Neuronal stem cell (in vitro differentiated cells): ENCODE measurements around the gene GPR85.
A peak's percentile ranks its signal among the peaks of the same experiment; 100 is the strongest.

Source experiments
- DNase-seq: peaks from one replicate; pipeline ENCODE4 v3.0.0-alpha.2; 2013; ENCODE audit warnings: low spot score
- H2AFZ ChIP-seq: one replicate; pipeline ENCODE4 v1.6.1; 2013; ENCODE audit warnings: mild to moderate bottlenecking, low read length, inconsistent platforms
- H2AK5ac ChIP-seq: 2 replicates; pipeline ENCODE4 v1.6.1; 2013; ENCODE audit warnings: low read depth, mild to moderate bottlenecking, inconsistent platforms, low read length, moderate library complexity, mixed read lengths
- H2BK120ac ChIP-seq: 2 replicates; pipeline ENCODE4 v1.6.1; 2013; ENCODE audit warnings: low read depth, mild to moderate bottlenecking, inconsistent platforms, low read length, moderate library complexity, mixed read lengths
- H2BK12ac ChIP-seq: one replicate; pipeline ENCODE4 v1.6.1; 2013; ENCODE audit warnings: low read length, inconsistent platforms
- H2BK15ac ChIP-seq: 2 replicates; pipeline ENCODE4 v1.6.1; 2013; ENCODE audit warnings: mild to moderate bottlenecking, low read length, inconsistent platforms, mixed read lengths
- H2BK5ac ChIP-seq: one replicate; pipeline ENCODE4 v1.6.1; 2013; ENCODE audit warnings: inconsistent platforms, mild to moderate bottlenecking, low read length, moderate library complexity
- H3K14ac ChIP-seq: one replicate; pipeline ENCODE4 v1.6.1; 2013; ENCODE audit warnings: low read length, inconsistent platforms
- H3K18ac ChIP-seq: 2 replicates; pipeline ENCODE4 v1.6.1; 2013; ENCODE audit warnings: low read length, inconsistent platforms
- H3K23ac ChIP-seq: 2 replicates; pipeline ENCODE4 v1.6.1; 2013; ENCODE audit warnings: low read depth, mild to moderate bottlenecking, mixed read lengths, low read length, inconsistent platforms; ENCODE audit not compliant: poor library complexity
- H3K27ac ChIP-seq: replicated peaks from 3 replicates; pipeline ENCODE4 v1.5.1; 2013; ENCODE audit warnings: low read length, inconsistent platforms
- H3K27me3 ChIP-seq, 3 experiments: 2 replicates each; pipeline ENCODE4 v1.6.1; 2013; ENCODE audit warnings: low read length in 3 of 3, mild to moderate bottlenecking in 2 of 3, inconsistent platforms in 1 of 3, low read depth in 1 of 3, mixed read lengths in 1 of 3, moderate library complexity in 1 of 3; ENCODE audit not compliant: control insufficient read depth in 3 of 3, insufficient read depth in 3 of 3
- H3K36me3 ChIP-seq, 2 donors: replicated peaks in 1 of 2; 2 replicates each; pipeline ENCODE4 v1.6.1; 2013; ENCODE audit warnings: low read length in 2 of 2; ENCODE audit not compliant: control insufficient read depth in 2 of 2, insufficient read depth in 2 of 2
- H3K4ac ChIP-seq: 2 replicates; pipeline ENCODE4 v1.6.1; 2013; ENCODE audit warnings: inconsistent platforms, mild to moderate bottlenecking, low read length, moderate library complexity
- H3K4me1 ChIP-seq, 2 donors: 1 replicate in 1 of 2; 2 replicates in 1 of 2; pipeline ENCODE4 v1.6.1; 2013; ENCODE audit warnings: low read length in 2 of 2, low read depth in 1 of 2; ENCODE audit not compliant: control insufficient read depth in 2 of 2, insufficient read depth in 1 of 2
- H3K4me2 ChIP-seq: one replicate; pipeline ENCODE4 v1.6.1; 2013; ENCODE audit warnings: mild to moderate bottlenecking, low read length, inconsistent platforms; ENCODE audit not compliant: insufficient read depth, poor library complexity, severe bottlenecking
- H3K4me3 ChIP-seq, 2 donors: 2 replicates each; pipeline ENCODE4 v1.5.1; 2013; ENCODE audit warnings: low read length in 2 of 2, mild to moderate bottlenecking in 2 of 2, inconsistent platforms in 1 of 2, moderate library complexity in 1 of 2
- H3K79me1 ChIP-seq: one replicate; pipeline ENCODE4 v1.6.1; 2013; ENCODE audit warnings: low read depth, mild to moderate bottlenecking, inconsistent platforms, low read length, moderate library complexity
- H3K9ac ChIP-seq: one replicate; pipeline ENCODE4 v1.6.1; 2013; ENCODE audit warnings: mild to moderate bottlenecking, low read depth, low read length, inconsistent platforms; ENCODE audit not compliant: poor library complexity
- H3K9me3 ChIP-seq, 2 donors: replicated peaks in 1 of 2; 2 replicates each; pipeline versions ENCODE3 to v1.6.1; 2013; ENCODE audit warnings: low read length in 2 of 2, mild to moderate bottlenecking in 2 of 2, inconsistent platforms in 1 of 2, low read depth in 1 of 2, mixed read lengths in 1 of 2, moderate library complexity in 1 of 2; ENCODE audit not compliant: control insufficient read depth in 2 of 2, insufficient read depth in 1 of 2
- H4K8ac ChIP-seq: one replicate; pipeline ENCODE4 v1.6.1; 2013; ENCODE audit warnings: low read depth, mild to moderate bottlenecking, inconsistent platforms, low read length, moderate library complexity
- H4K91ac ChIP-seq: one replicate; pipeline ENCODE4 v1.6.1; 2013; ENCODE audit warnings: low read length, low read depth, mild to moderate bottlenecking, inconsistent platforms; ENCODE audit not compliant: poor library complexity
- WGBS, 2 donors: extraction: QIAGEN DNeasy Blood & Tissue Kit; methylation state at CpG; one replicate each; pipeline ENCODE4 v1.1.7; 2013; ENCODE audit warnings: missing lambda C conversion rate in 2 of 2, mixed read lengths in 1 of 2; ENCODE audit not compliant: insufficient read length in 2 of 2, insufficient replicate concordance in 1 of 2; ENCODE audit errors: extremely low coverage in 2 of 2; 5-methylcytosine and 5-hydroxymethylcytosine counted together

Gene GPR85

GRCh38 chr7:113092762-113093161 lies 6.1 kb upstream of the GPR85 start:
- no peaks in the 10 kb centered on the region for H3K9me3 ChIP-seq
- WGBS, 2 donors: no CpG with 5 or more reads among the region's 1 CpG
- no peak overlapping the region for H3K4me3 ChIP-seq
- no peak overlapping the region for H2AK5ac ChIP-seq
- H2AFZ ChIP-seq: no peak overlapping the region
- H3K9ac ChIP-seq: no peak overlapping the region
- H3K36me3 ChIP-seq: no peaks in the 10 kb centered on the region
- no peak overlapping the region for H2BK120ac ChIP-seq
- H3K14ac ChIP-seq: no peak overlapping the region
- H2BK15ac ChIP-seq: no peak overlapping the region
- no peak overlapping the region for H4K91ac ChIP-seq
- H3K27ac ChIP-seq: no peak overlapping the region
- H3K27me3 ChIP-seq: no peaks in the 10 kb centered on the region
- DNase-seq: no peak
- H3K4ac ChIP-seq: no peak overlapping the region
- H3K18ac ChIP-seq: no peak overlapping the region
- no peak overlapping the region for H3K4me2 ChIP-seq
- no peak overlapping the region for H2BK12ac ChIP-seq
- H2BK5ac ChIP-seq: no peak overlapping the region
- no peak overlapping the region for H4K8ac ChIP-seq
- no peaks in the 10 kb centered on the region for H3K79me1 ChIP-seq
- H3K23ac ChIP-seq: no peak overlapping the region
- H3K4me1 ChIP-seq: no peaks in the 10 kb centered on the region

- no CpG with 5 or more reads among the region's 15 CpGs for WGBS, 2 donors
- H2BK15ac ChIP-seq: no peak overlapping the region
- peak overlapping the region in 1 of 2 donors; percentile 51 for H3K4me3 ChIP-seq
- no peak overlapping the region for H3K23ac ChIP-seq
- H3K9ac ChIP-seq: no peak overlapping the region
- H3K4ac ChIP-seq: no peak overlapping the region
- no peak overlapping the region for H4K91ac ChIP-seq
- H3K18ac ChIP-seq: no peak overlapping the region
- H2AK5ac ChIP-seq: no peak overlapping the region
- no peaks in the 10 kb centered on the region for H3K36me3 ChIP-seq
- H3K27ac ChIP-seq: no peak overlapping the region
- no peak overlapping the region for H3K14ac ChIP-seq
- no peak for DNase-seq
- H2BK5ac ChIP-seq: no peak overlapping the region
- peaks cover 13 to 16% of the 10 kb centered on the region in 2 donors for H3K4me1 ChIP-seq
- no peaks in the 10 kb centered on the region for H3K9me3 ChIP-seq
- peak overlapping the region; percentile 89 for H2AFZ ChIP-seq
- no peaks in the 10 kb centered on the region for H3K27me3 ChIP-seq
- H3K79me1 ChIP-seq: no peaks in the 10 kb centered on the region
- no peak overlapping the region for H2BK120ac ChIP-seq
- no peak overlapping the region for H3K4me2 ChIP-seq
- no peak overlapping the region for H2BK12ac ChIP-seq
- H4K8ac ChIP-seq: no peak overlapping the region
Observed at GRCh38 chr7:113087071-113087998, 708 bp upstream of the GPR85 start.

DNA sequence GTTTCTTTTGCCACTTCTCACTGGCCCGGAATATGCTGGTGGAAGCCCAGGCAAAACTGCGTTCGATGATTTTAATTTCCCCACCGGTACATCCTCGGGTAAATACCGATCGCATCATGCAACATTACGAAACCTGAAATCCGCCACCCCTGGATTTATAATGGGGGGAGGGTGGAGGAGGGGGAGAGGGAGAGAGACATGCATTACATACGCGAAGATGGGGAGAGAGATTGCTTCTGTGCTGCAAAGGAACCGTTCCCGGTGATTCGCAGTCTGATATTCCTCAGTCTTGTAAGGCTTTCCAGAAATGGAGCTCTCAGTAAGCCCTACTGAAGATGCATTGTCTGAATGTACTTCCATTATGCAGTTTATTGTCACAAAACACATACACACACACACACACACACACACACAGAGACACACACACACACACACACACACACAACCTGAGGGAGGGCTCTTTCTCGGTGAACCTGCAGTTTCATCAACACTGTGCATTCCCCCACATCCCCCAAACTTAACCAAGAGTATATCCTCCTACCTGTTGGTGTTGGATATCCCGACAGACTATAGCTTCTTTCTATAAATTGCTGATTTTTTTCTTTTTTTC lies 741 bp downstream of the GPR85 start:
- no peak overlapping the region for H3K14ac ChIP-seq
- no peak overlapping the region for H3K23ac ChIP-seq
- no peaks in the 10 kb centered on the region for H3K27me3 ChIP-seq
- peak overlapping the region; percentile 43 for H3K4me2 ChIP-seq
- no peak overlapping the region for H2BK5ac ChIP-seq
- H3K79me1 ChIP-seq: no peaks in the 10 kb centered on the region
- H2AFZ ChIP-seq: peak overlapping the region; percentile 64
- no peak overlapping the region for H3K27ac ChIP-seq
- H2BK120ac ChIP-seq: no peak overlapping the region
- no peak overlapping the region for H4K8ac ChIP-seq
- no peak for DNase-seq
- no peak overlapping the region for H2BK15ac ChIP-seq
- no peak overlapping the region for H2AK5ac ChIP-seq
- no peak overlapping the region for H3K4ac ChIP-seq
- H3K4me3 ChIP-seq: peak overlapping the region in 1 of 2 donors; percentile 37
- H4K91ac ChIP-seq: no peak overlapping the region
- peaks cover 13 to 16% of the 10 kb centered on the region in 2 donors for H3K4me1 ChIP-seq
- no peak overlapping the region for H3K18ac ChIP-seq
- H3K36me3 ChIP-seq: no peaks in the 10 kb centered on the region
- H2BK12ac ChIP-seq: no peak overlapping the region
- WGBS, 2 donors: no CpG with 5 or more reads among the region's 16 CpGs
- H3K9ac ChIP-seq: no peak overlapping the region
- no peaks in the 10 kb centered on the region for H3K9me3 ChIP-seq

DNA sequence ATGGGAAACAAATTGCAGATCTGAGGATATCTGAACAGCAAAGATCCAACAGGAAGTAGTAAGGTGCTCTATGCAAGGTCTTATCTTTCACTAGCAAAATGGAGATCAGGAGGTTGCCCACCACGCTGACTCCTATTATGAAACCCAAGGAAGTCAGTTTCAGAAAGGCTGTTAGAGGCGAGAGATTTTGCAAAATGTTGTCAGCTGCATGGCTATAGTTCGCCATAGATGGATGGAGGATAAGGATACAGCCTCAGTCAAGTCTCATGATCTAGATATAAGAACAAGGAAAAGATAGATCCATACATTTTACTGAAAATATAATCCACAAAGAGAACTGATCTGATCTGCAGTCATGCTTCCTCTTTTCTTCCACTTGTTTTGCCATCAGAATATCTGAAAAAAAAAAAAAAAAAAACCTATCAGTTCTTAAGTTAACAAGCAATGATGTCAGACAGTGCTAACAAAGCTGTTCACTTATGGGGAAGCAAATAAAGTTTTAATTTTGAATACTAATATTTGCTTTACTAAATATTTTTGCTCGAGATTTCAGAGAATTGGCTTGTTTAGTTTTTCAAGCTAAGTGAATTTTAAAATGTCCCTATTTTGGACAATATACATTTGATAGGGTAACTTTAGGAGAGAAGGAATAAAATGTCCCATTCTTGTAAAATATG lies 2.0 kb downstream of the GPR85 start:
- no peak overlapping the region for H3K23ac ChIP-seq
- H4K8ac ChIP-seq: no peak overlapping the region
- no peaks in the 10 kb centered on the region for H3K27me3 ChIP-seq
- H2AK5ac ChIP-seq: no peak overlapping the region
- no peak overlapping the region for H3K4me2 ChIP-seq
- no peak overlapping the region for H2BK15ac ChIP-seq
- no peak overlapping the region for H3K14ac ChIP-seq
- H3K36me3 ChIP-seq: no peaks in the 10 kb centered on the region
- H3K4ac ChIP-seq: no peak overlapping the region
- no peak overlapping the region for H3K18ac ChIP-seq
- no CpG with 5 or more reads among the region's 4 CpGs for WGBS, 2 donors
- no peak for DNase-seq
- no peak overlapping the region for H4K91ac ChIP-seq
- H3K4me1 ChIP-seq: peaks cover 13 to 16% of the 10 kb centered on the region in 2 donors
- H3K9ac ChIP-seq: no peak overlapping the region
- H3K4me3 ChIP-seq: no peak overlapping the region
- H2BK120ac ChIP-seq: no peak overlapping the region
- H3K9me3 ChIP-seq: no peaks in the 10 kb centered on the region
- no peaks in the 10 kb centered on the region for H3K79me1 ChIP-seq
- no peak overlapping the region for H2BK12ac ChIP-seq
- no peak overlapping the region for H2BK5ac ChIP-seq
- peak overlapping the region; percentile 74 for H2AFZ ChIP-seq
- no peak overlapping the region for H3K27ac ChIP-seq
